A673 (cell line): ENCODE data around the gene BORCS8.

Source experiments
- EZH2 ChIP-seq: fragments of 200-600 bp; sonication (generic); IDR thresholded peaks from 2 replicates; pipeline ENCODE4 v1.6.1; 2017; ENCODE audit warnings: borderline replicate concordance, low read depth, mild to moderate bottlenecking, mixed read lengths, antibody characterized with exemption, low read length; ENCODE audit not compliant: poor library complexity, severe bottlenecking
- TF ChIP-seq, protein P1 (sequence below): fragments of 300-800, 200-600 bp; sonication (generic); conservative IDR thresholded peaks from 2 replicates; pipeline ENCODE4 v1.5.1; 2017; ENCODE audit warnings: low read depth, mild to moderate bottlenecking, antibody characterized with exemption, low read length, moderate library complexity, mixed read lengths

DNA sequence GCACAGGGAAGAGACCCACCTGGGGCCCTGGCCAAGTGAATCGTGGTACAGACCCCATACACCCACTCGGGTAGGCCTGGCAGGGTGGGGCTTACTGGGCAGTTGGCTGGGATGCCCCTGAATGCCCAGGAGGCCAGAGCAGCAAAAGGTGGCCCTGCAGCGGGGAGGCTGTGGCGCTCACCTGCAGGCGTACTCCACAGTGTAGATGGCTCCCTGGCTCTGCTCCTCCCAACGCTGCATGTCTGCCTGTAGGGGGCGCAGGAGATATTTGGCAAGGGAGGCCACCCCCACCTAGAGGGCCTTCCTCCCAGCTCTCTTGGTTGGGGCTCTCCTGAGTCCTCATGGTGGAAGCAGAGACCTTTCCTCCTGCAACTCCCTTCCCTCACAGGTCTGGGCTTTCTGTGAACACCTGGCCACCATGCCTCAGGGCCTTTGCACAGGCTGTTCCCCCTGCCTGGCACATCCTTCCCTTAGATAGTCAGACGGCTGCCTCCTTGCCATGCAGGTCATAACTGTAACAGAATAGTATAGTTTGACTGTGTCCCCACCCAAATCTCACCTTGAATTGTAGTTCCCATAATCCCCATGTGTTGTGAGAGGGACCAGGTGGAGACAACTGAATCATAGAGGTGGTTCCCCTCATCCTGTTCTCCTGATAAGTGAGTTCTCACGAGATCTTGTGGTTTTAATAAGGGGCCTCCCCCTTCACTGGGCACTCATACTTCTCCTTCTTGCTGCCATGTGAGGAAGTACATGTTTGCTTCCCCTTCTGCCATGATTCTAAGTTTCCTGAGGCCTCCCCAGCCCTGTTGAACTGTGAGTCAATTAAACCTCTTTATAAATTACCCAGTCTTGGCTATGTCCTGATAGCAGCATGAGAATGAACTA is 5.9 kb downstream of the BORCS8 start:
- TF ChIP-seq, protein P1, sequence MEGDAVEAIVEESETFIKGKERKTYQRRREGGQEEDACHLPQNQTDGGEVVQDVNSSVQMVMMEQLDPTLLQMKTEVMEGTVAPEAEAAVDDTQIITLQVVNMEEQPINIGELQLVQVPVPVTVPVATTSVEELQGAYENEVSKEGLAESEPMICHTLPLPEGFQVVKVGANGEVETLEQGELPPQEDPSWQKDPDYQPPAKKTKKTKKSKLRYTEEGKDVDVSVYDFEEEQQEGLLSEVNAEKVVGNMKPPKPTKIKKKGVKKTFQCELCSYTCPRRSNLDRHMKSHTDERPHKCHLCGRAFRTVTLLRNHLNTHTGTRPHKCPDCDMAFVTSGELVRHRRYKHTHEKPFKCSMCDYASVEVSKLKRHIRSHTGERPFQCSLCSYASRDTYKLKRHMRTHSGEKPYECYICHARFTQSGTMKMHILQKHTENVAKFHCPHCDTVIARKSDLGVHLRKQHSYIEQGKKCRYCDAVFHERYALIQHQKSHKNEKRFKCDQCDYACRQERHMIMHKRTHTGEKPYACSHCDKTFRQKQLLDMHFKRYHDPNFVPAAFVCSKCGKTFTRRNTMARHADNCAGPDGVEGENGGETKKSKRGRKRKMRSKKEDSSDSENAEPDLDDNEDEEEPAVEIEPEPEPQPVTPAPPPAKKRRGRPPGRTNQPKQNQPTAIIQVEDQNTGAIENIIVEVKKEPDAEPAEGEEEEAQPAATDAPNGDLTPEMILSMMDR, result peak; percentile 87
- no peak for TF ChIP-seq EZH2
